Stimulated activated CD8-positive, alpha-beta memory T cell treated with anti-CD3 and anti-CD28 coated beads, Interleukin-4, amount 100 ng/mL, for 48 hours (primary cell): Measurements from ENCODE around the gene EHBP1.
A peak's percentile ranks its signal among the peaks of the same experiment; 100 is the strongest.

Source experiments
- DNase-seq: peaks from one replicate; pipeline ENCODE4 v3.0.0-alpha.2; 2020

EHBP1 gene

DNA sequence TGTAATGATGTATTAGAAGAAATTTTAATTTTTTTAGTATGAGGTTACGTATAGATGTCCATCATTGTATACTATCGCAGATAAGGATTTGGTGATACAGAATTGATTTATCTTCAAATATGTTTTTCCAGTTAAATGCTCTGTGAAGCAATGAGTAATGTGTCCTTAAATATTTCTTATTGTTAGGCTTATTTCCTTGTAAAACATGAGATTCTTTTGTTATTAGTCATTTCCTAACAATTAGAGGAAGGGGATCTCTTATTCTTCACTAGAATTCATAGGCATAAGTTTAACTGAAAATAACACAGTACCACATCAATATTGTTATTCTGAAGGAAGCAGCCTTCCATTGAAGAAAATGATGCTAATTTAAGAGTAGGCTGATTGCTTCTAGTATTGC lies 329.7 kb downstream of the EHBP1 start:
- DNase-seq = no peak

- no peak for DNase-seq
Measured at GRCh38 chr2:63035660-63036059, 330.1 kb downstream of the EHBP1 start.

DNA sequence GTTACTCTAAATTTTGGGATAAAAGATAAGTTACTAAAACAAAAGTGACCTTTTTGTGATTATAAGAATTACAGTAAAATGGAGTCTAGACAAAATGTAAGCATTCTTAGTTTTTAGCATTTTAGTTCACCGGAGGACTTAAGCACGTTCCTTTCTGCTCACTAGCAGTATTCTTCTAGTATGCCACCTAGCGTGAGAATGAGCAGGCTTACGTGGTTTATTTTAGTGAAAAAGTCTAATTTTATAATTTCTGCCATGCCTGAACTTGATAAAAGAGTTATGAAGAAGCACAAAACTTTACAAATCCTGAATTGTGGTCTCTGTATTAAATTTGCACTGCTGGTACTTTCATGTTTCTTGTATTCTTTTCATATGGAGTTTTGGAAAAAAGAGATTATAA lies 332.5 kb downstream of the EHBP1 start:
- no peak for DNase-seq

DNA sequence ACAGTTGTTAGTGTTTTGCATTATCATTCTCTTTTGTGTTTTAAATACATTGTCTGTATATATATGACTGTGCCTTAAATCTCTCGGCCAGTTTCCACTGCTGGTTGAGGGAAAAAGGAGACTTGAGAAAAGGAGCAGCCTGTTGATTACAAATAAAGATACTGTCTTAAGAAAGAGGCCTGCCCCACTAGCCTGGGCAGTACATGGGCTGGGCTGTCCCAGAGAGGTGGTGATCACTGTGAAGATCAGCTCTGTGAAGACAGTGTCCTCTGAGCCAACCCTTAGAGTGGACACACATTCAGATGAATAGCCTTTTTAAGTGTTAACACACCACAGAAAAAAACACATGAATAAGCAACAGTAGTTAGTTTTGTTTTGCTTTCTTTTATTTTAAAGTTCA lies 335.1 kb downstream of the EHBP1 start:
- DNase-seq = no peak

- no peak for DNase-seq
Measured at GRCh38 chr2:63041592-63041991, 336.1 kb downstream of the EHBP1 start.

GRCh38 chr2:63044362-63045327 lies 339.1 kb downstream of the EHBP1 start:
- no peak for DNase-seq

DNA sequence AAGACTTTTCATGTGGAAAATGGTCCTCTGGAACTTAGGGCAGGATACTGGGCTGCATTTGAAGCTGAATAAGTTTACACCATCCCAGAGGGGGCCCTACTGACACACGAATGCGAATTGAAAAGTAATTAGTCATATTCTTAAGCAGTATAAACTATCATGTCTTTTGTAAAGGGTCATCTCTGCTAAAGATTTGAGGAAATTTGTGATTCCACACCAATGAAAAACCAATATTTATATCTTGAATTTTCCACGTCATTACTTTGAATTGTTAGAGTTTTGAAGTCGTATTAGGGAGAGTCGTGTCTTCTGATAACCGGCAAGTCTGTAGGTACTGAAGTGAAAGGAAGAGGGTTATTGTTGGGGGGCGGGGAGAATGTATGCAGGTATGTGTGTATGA lies 341.0 kb downstream of the EHBP1 start:
- no peak for DNase-seq

GRCh38 chr2:63046961-63047320 lies 341.4 kb downstream of the EHBP1 start:
- no peak for DNase-seq

GRCh38 chr2:63047321-63048279 lies 342.1 kb downstream of the EHBP1 start:
- peak; percentile 39 for DNase-seq

GRCh38 chr2:63048367-63049171 lies 343.1 kb downstream of the EHBP1 start:
- DNase-seq = peak; percentile 28

GRCh38 chr2:63049211-63049969 lies 343.9 kb downstream of the EHBP1 start:
- peak; percentile 27 for DNase-seq

GRCh38 chr2:63049970-63050333 lies 344.4 kb downstream of the EHBP1 start:
- DNase-seq = peak; percentile 42

DNA sequence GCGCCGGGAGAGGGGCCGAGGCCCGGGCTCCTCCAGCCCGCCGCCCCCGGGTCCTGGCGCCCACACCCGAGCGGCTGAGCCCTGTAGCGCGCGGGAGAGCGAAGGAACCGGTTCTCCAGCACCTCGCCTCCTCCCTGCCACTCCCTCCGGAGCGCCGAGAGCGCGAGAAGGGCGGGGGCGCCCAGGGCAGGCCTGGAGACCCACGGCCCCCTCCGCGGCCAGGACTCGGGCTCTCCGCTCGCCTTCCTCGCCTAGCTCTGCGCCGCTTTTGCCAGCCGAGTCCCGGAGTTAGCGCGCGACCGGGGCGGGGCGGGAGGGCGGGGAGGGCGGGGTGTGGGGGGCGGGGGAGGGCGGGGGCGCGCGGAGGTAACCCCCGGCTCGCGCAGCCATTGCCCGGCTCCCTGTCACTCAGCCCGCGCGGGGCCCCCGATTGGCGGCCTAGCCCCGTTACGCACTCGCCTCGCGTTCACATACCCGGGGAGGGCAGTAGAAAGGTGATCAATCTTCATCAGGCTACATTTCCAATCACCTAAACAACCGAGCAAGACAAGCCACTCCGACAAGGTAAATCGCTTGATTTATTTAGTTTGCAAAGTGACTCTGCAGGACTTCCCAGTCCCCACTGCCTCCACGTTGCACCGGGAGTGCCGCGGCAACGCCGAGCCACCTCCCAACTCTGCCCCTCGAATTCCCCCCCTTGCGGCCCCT lies 345.0 kb downstream of the EHBP1 start, which contains the start of gene OTX1:
Gene OTX1 (plus strand): TSS at position 497 of the 708 bp plus-strand sequence. CDS start 2,161 bp downstream, outside the sequence.
- peak; percentile 79 for DNase-seq

GRCh38 chr2:63051042-63051794 lies 345.7 kb downstream of the EHBP1 start:
- DNase-seq = peak; percentile 36

GRCh38 chr2:63051795-63052333 lies 346.4 kb downstream of the EHBP1 start:
- no peak for DNase-seq

DNA sequence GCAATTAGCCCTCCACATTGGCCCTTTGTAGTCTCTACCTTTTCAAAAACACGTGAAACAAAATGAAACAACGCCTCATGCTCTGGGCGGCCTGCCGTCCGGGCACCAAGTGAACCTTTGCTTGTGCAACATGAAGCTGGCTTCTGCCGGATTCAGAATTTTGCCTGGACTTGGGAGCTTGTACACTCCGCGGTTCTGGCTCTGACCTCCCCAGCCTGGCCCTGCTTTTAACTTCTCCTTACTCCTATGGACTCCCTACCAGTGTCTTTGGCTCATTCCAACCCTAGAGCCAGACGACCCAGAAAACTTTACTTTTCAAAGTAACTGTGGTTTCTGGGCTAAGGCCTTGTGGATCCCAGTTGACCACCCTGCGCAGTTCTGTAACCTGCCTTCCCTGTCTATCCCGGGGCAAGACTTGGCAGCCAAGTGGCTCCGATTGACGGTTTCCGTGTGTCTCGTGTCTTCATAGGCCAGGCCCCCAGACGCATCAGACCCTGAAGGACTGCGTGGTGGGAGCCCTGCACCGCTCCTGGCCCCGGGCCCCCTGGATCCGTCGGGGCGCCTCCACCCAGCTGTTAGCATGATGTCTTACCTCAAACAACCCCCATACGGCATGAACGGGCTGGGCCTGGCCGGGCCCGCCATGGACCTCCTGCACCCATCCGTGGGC lies 347.0 kb downstream of the EHBP1 start:
- DNase-seq = peak; percentile 26

DNA sequence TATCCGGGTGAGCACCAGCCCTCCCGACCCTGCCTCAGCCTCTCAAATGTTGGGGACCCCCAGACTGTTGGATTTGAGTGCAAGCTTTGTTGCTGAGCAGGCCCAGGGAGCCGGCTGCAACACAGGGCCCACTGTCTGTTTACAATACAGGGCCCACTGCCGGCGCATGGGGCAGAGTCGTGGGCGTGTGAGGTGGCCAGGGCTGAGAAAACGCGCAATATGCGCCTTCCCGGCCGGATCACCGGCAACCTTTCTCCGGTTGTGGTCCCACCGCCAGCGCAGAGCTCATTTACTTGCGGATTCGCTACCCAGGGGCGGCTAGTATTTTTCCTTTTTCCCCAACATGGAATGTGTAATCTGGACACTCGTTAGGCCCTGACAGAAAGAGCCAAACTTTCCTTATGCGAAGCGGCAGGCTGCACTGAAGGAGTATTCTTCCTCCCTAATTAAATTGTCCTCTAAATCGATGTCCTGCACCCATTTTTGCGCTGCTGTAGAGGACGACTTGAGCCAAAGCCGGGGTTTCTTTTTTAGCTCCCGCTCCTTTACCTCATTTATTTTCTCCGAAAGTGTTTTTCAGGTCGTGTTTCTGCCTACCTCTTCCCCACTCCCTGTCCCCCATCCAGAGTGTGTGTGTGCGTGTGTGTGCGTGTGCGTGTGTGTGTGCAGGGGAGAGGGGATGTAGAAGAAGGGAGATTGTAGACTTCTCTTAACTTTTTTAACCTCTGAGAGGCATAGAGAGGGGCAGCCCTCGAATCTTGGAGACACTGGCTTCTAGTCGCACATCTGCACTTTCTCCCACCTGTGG lies 347.8 kb downstream of the EHBP1 start:
- peak; percentile 24 for DNase-seq

DNA sequence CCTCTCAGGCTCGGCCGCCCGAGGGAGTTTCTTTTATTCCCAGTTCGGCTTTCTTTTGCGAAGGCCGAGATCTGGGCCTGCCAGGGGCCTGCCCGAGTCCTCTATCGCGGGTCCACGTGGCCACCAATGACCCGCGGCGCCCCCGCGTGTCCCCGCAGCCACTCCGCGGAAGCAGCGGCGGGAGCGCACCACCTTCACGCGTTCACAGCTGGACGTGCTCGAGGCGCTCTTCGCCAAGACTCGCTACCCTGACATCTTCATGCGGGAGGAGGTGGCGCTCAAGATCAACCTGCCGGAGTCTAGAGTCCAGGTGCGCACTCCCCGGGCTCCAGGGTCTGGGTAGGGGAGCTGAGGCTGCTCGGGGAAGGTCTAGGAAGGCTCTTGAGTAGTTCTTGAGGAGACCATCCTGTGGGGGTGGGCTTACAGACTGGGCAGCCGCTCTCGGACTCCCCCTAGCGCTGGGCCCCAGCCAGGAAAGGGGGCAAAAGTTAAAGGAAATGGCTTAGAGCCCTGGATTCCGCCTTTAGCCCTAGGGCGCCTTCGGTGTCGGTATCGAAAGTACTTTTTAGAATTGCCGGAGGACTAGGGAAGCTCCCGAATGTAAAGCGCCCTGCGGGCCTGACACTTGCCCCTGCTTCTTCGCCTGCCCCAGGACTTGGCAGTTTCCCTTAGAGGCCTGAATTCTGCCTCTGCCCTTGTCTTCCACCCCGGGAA lies 348.5 kb downstream of the EHBP1 start:
- peak; percentile 71 for DNase-seq
